Liver (tissue), 9 donors: Measurements from ENCODE around the gene SOWAHA. TPM values are rescaled to one million over a fixed set of nuclear protein-coding genes. Genes with fewer than 3 reads are reported as not detected.
"Not testable (repeated sequence)": the region's sequence is repeated elsewhere in the genome, so short reads cannot be mapped to it uniquely, and the experiment has no call there.

Experiments
- DNase-seq: peaks from one replicate; pipeline ENCODE4 v3.0.0-alpha.2; 2017; ENCODE audit warnings: low spot score
- H3K27ac ChIP-seq, 2 donors: one replicate each; pipeline ENCODE4 v1.7.0; 2013; ENCODE audit warnings: inconsistent platforms in 2 of 2, low read length in 2 of 2, control low read depth in 1 of 2, low read depth in 1 of 2, mild to moderate bottlenecking in 1 of 2
- H3K27me3 ChIP-seq, 4 donors: one replicate each; pipeline versions ENCODE4 v1.6.1 to v1.7.0; 2013; ENCODE audit warnings: low read length in 3 of 4, inconsistent platforms in 1 of 4, mild to moderate bottlenecking in 1 of 4, moderate library complexity in 1 of 4; ENCODE audit not compliant: control insufficient read depth in 4 of 4, insufficient read depth in 4 of 4
- H3K36me3 ChIP-seq, 4 donors: one replicate each; pipeline versions ENCODE4 v1.6.1 to v1.7.0; 2013; ENCODE audit warnings: low read length in 3 of 4, mild to moderate bottlenecking in 3 of 4, low read depth in 1 of 4, moderate library complexity in 1 of 4; ENCODE audit not compliant: control insufficient read depth in 4 of 4, insufficient read depth in 3 of 4
- H3K4me1 ChIP-seq, 4 donors: one replicate each; pipeline versions ENCODE4 v1.6.1 to v1.7.0; 2013; ENCODE audit warnings: low read length in 3 of 4, mild to moderate bottlenecking in 3 of 4, moderate library complexity in 1 of 4; ENCODE audit not compliant: control insufficient read depth in 4 of 4, insufficient read depth in 4 of 4
- H3K4me3 ChIP-seq, 3 donors: one replicate each; pipeline versions ENCODE4 v1.6.1 to v1.7.0; 2013; ENCODE audit warnings: low read length in 3 of 3, control low read depth in 1 of 3, low read depth in 1 of 3, mild to moderate bottlenecking in 1 of 3
- H3K9ac ChIP-seq, 2 donors: one replicate each; pipeline ENCODE4 v1.7.0; 2013; ENCODE audit warnings: low read length in 2 of 2, mild to moderate bottlenecking in 2 of 2, moderate library complexity in 2 of 2, control low read depth in 1 of 2, low read depth in 1 of 2
- H3K9me3 ChIP-seq, 4 donors: one replicate each; pipeline versions ENCODE4 v1.6.1 to v1.7.0; 2013; ENCODE audit warnings: low read length in 3 of 4; ENCODE audit not compliant: control insufficient read depth in 4 of 4
- EGR1 ChIP-seq, 2 donors: IDR thresholded peaks; 2 replicates each; pipeline ENCODE4 v1.6.1; 2016 to 2018; ENCODE audit warnings: antibody characterized with exemption in 2 of 2, low read depth in 2 of 2
- GABPA ChIP-seq, 2 donors: IDR thresholded peaks in 1 of 2; conservative IDR thresholded peaks in 1 of 2; 2 replicates each; pipeline ENCODE4 v1.6.1; 2016; ENCODE audit warnings: antibody characterized with exemption in 2 of 2, mild to moderate bottlenecking in 1 of 2, moderate library complexity in 1 of 2
- HNF4A ChIP-seq, 2 donors: conservative IDR thresholded peaks; 2 replicates each; pipeline ENCODE4 v1.6.1; 2016; ENCODE audit warnings: antibody characterized with exemption in 2 of 2, mild to moderate bottlenecking in 2 of 2
- HNF4G ChIP-seq: IDR thresholded peaks from 2 replicates; pipeline ENCODE4 v1.6.1; 2016; ENCODE audit warnings: antibody characterized with exemption
- JUND ChIP-seq, 2 donors: IDR thresholded peaks; 2 replicates each; pipeline ENCODE4 v1.6.1; 2016; ENCODE audit warnings: antibody characterized with exemption in 2 of 2
- NR2F2 ChIP-seq: IDR thresholded peaks from 2 replicates; pipeline ENCODE4 v1.6.1; 2016; ENCODE audit warnings: antibody characterized with exemption
- RAD21 ChIP-seq, 2 donors: IDR thresholded peaks; 2 replicates each; pipeline ENCODE4 v1.6.1; 2016; ENCODE audit warnings: antibody characterized with exemption in 2 of 2, mild to moderate bottlenecking in 2 of 2
- RXRA ChIP-seq, 2 donors: IDR thresholded peaks; 2 replicates each; pipeline ENCODE4 v1.6.1; 2017 to 2018; ENCODE audit warnings: antibody characterized with exemption in 2 of 2, mild to moderate bottlenecking in 1 of 2
- TAF1 ChIP-seq: conservative IDR thresholded peaks from 2 replicates; pipeline ENCODE4 v1.6.1; 2016; ENCODE audit warnings: antibody characterized with exemption, mild to moderate bottlenecking
- YY1 ChIP-seq: IDR thresholded peaks from 2 replicates; pipeline ENCODE4 v1.6.1; 2016; ENCODE audit warnings: antibody characterized with exemption, mild to moderate bottlenecking
- WGBS: extraction: QIAGEN DNeasy Blood & Tissue Kit; methylation state at CpG from one replicate; pipeline ENCODE4 v1.1.7; 2013; 5-methylcytosine and 5-hydroxymethylcytosine counted together
- polyA plus RNA-seq, 2 donors: library from polyadenylated mRNA; stranded (reverse) in 1 of 2; unstranded in 1 of 2; fragments of 200-250 nt in 1 of 2; fragments of >200 nt in 1 of 2; fragmentation: Nextera tagmentation in 1 of 2; extraction: Ambion mirVana in 1 of 2; gene quantifications; one replicate each; pipeline versions ENCODE4 v1.2.1 to v1.2.3, GENCODE V29; 2013 to 2015
- total RNA-seq, 2 donors: library from RNA; depleted of rRNA; stranded (reverse); fragments of >200 nt; gene quantifications; one replicate each; pipeline ENCODE4 v1.2.3, GENCODE V29; 2014
- TF ChIP-seq, protein P1 (sequence below): IDR thresholded peaks from 2 replicates; pipeline ENCODE4 v1.6.1; 2016; ENCODE audit warnings: antibody characterized with exemption
- TF ChIP-seq, protein P2 (sequence below): IDR thresholded peaks from 2 replicates; pipeline ENCODE4 v1.6.1; 2016; ENCODE audit warnings: antibody characterized with exemption
- donor health status: healthy.
- donor health status: healthy.
- donor health status: healthy.
- donor health status: healthy.
- donor health status: healthy.

The SOWAHA gene
- total and polyA plus RNA-seq, 4 donors: 1.3 to 2.2 (median 1.8) TPM

DNA sequence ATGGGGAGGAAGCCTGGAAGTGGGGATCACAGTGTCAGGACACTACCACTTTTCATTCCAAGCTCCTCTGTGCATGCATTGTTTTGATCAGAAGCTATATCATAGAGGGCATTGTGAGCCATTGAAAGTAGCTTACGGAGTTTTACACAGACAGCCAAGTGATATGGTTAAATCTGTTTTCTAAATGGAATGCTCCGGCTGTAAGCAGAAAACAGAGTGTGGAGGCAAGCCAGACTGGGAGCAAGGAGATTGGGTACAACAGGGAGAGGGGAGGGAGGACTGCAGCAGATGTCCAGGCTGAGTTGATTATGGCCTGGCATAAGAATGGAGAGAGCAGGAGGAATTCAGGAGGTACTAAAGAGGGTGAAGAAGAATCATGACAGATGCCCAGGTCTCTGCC, 15.5 kb upstream of the SOWAHA start (continued):
- TF ChIP-seq GABPA (IDR thresholded peaks at IDR 0.05 in 1 of 2, conservative IDR thresholded peaks at IDR 0.05 in 1 of 2) (no peak), JUND (IDR thresholded peaks at IDR 0.05) (no peak), TAF1 (no peak), HNF4G (no peak), HNF4A (conservative IDR thresholded peaks at IDR 0.05) (no peak), YY1 (no peak), NR2F2 (no peak), RXRA (IDR thresholded peaks at IDR 0.05) (no peak), EGR1 (IDR thresholded peaks at IDR 0.05; ENCODE audit: low read depth in 2 of 2) (no peak)

DNA sequence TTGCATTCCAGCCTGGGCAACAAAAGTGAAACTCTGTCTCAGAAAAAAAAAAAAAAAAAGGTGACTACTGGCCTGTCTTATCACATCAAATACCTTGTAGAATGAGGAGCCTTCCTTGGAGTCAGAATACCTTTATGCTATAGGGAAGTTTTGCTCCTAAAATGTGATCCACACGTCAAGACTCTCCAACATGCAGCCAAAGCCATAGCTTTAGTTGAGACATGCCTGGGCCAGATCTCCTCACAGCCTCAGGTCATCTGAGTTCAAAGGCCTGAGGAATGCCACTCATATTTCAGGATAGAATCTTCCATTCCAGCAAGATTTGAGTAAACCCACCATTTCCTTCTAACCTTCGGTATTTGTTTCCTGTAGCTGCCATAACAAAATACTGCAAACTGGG, 13.7 kb upstream of the SOWAHA start:
- no peak overlapping the region for H3K27ac ChIP-seq
- DNase-seq: no peak
- H3K4me3 ChIP-seq: no peak overlapping the region
- no peaks in the 10 kb centered on the region for H3K4me1 ChIP-seq
- H3K27me3 ChIP-seq: no peaks in the 10 kb centered on the region
- TF ChIP-seq EGR1 (IDR thresholded peaks at IDR 0.05; ENCODE audit: low read depth in 2 of 2) (no peak), NR2F2 (no peak), TAF1 (no peak)
- H3K9me3 ChIP-seq: no peaks in the 10 kb centered on the region
- 91% methylated on average over 2 of the region's 2 CpGs for WGBS
- no peaks in the 10 kb centered on the region for H3K36me3 ChIP-seq
- H3K9ac ChIP-seq: no peak overlapping the region

DNA sequence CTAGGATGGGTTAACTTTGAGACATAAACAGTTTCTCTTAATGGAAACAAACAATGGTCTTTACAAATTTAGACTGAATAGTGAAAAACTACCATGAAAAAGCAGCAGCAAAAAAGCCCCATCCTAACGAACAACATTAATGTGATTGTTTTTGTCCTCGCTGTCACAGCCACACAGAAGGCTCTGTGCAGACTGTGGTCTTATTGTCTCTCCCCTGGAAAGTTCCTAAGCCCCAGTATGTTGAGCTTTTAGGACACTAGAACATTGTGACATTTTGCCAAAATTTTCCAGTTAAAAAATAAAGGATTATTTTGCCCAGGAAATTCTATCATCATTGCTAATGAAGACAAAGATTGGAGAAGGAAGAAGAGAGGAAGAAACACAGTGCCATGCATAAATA, 12.6 kb upstream of the SOWAHA start:
- 91% methylated on average over 2 of the region's 2 CpGs for WGBS
- DNase-seq: no peak
- no peak overlapping the region for H3K4me3 ChIP-seq

DNA sequence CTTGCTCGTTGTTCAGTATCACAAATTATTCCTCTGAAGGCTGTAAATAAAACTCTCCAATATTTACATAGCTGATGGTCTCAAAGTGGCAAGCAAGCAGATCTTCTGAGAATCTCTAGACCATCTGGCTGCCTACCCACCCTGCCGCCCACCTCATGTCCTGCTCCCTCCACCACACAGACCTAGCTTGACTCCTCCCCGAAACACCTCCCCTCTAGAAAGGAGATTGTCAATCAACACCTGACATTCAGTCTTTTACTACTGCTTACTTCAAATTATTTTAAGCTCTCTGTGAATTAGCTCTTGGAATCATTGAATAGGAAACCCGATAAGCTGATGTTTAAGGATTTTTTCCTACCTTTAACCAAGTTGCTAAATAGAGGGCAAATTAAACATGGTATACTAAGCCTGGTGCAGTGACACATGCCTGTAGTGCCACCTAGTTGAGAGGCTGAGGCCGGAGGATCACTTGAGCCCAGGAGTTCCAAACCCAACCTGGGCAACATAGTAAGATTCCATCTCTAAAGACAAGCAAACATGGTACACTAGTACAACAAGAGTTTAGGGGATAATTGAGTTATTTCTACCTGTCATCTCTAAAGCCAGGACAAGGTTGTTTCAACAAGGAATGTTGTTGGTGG, 10.9 kb upstream of the SOWAHA start:
- no peak for DNase-seq
- Histone ChIP-seq H3K9me3 (no peaks in the 10 kb centered on the region), H3K36me3 (no peaks in the 10 kb centered on the region), H3K4me1 (peaks cover 2 to 6% (median 5%) of the 10 kb centered on the region in 4 donors), H3K27me3 (no peaks in the 10 kb centered on the region), H3K27ac (no peak overlapping the region), H3K4me3 (no peak overlapping the region), H3K9ac (no peak overlapping the region)
- peak in 1 of 2 donors; percentile 10 for TF ChIP-seq RAD21 (IDR thresholded peaks at IDR 0.05)
- TF ChIP-seq, protein P1, sequence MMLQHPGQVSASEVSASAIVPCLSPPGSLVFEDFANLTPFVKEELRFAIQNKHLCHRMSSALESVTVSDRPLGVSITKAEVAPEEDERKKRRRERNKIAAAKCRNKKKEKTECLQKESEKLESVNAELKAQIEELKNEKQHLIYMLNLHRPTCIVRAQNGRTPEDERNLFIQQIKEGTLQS: no peak
- TF ChIP-seq, protein P2, sequence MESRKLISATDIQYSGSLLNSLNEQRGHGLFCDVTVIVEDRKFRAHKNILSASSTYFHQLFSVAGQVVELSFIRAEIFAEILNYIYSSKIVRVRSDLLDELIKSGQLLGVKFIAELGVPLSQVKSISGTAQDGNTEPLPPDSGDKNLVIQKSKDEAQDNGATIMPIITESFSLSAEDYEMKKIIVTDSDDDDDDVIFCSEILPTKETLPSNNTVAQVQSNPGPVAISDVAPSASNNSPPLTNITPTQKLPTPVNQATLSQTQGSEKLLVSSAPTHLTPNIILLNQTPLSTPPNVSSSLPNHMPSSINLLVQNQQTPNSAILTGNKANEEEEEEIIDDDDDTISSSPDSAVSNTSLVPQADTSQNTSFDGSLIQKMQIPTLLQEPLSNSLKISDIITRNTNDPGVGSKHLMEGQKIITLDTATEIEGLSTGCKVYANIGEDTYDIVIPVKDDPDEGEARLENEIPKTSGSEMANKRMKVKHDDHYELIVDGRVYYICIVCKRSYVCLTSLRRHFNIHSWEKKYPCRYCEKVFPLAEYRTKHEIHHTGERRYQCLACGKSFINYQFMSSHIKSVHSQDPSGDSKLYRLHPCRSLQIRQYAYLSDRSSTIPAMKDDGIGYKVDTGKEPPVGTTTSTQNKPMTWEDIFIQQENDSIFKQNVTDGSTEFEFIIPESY: no peak
- no peak for TF ChIP-seq JUND (IDR thresholded peaks at IDR 0.05)
- whole genome bisulfite sequencing: 90% methylated on average over 5 of the region's 5 CpGs

More for the DNA sequence above, 12.6 kb upstream of the SOWAHA start:
- H3K36me3 ChIP-seq: no peaks in the 10 kb centered on the region
- no peaks in the 10 kb centered on the region for H3K27me3 ChIP-seq
- TF ChIP-seq, protein P1: no peak
- H3K9me3 ChIP-seq: no peaks in the 10 kb centered on the region
- H3K27ac ChIP-seq: no peak overlapping the region
- no peaks in the 10 kb centered on the region for H3K4me1 ChIP-seq
- no peak overlapping the region for H3K9ac ChIP-seq

DNA sequence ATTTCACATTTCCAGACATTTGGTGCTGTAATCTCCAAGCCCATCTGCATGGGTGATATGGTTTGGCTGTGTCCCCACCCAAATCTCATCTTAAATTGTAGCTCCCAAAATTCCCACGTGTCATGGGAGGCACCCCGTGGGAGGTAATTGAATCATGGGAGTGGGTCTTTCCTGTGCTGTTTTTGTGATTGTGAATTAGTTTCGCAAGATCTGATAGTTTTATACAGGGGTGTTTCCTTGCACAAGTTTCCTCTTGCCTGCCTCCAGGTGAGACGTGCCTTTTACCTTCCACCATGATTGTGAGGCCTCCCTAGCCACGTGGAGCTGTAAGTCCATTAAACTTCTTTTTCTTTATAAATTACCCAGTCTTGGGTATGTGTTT, 10.4 kb upstream of the SOWAHA start:
- not testable (repeated sequence) for H3K9ac ChIP-seq, H3K27me3 ChIP-seq, H3K27ac ChIP-seq, H3K36me3 ChIP-seq, DNase-seq, H3K4me3 ChIP-seq, H3K9me3 ChIP-seq
- 89% methylated on average over 5 of the region's 5 CpGs for WGBS
- H3K4me1 ChIP-seq: peaks cover 5 to 11% (median 8%) of the 10 kb centered on the region in 4 donors

DNA sequence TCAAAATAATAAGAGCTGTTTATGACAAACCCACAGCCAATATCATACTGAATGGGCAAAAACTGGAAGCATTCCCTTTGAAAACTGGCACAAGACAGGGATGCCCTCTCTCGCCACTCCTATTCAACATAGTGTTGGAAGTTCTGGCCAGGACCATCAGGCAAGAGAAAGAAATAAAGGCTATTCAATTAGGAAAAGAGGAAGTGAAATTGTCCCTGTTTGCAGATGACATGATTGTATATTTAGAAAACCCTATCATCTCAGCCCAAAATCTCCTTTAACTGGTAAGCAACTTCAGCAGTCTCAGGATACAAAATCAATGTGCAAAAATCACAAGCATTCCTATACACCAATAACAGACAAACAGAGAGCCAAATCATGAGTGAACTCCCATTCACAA, 8.9 kb upstream of the SOWAHA start:
- not testable (repeated sequence) for H3K27me3 ChIP-seq

More for the DNA sequence above, 8.9 kb upstream of the SOWAHA start:
- not testable (repeated sequence) for H3K9me3 ChIP-seq, DNase-seq, H3K27ac ChIP-seq, H3K9ac ChIP-seq, H3K4me3 ChIP-seq, H3K36me3 ChIP-seq
- WGBS: 95% methylated on average over 1 of the region's 1 CpG
- H3K4me1 ChIP-seq: peaks cover 5 to 14% (median 12%) of the 10 kb centered on the region in 4 donors
